Stimulated activated CD8-positive, alpha-beta memory T cell treated with anti-CD3 and anti-CD28 coated beads, Interleukin-7, amount 100 ng/mL, for 24 hours (primary cell): ENCODE data around the gene CDK4.
"Not testable (repeated sequence)": the region's sequence is repeated elsewhere in the genome, so short reads cannot be mapped to it uniquely, and the experiment has no call there.

Experiments
- DNase-seq: peaks from one replicate; pipeline ENCODE4 v3.0.0-alpha.2; 2020; ENCODE audit warnings: low read depth

Gene CDK4

GRCh38 chr12:57724936-57725740, 27.0 kb downstream of the CDK4 start:
- no peak for DNase-seq

DNA sequence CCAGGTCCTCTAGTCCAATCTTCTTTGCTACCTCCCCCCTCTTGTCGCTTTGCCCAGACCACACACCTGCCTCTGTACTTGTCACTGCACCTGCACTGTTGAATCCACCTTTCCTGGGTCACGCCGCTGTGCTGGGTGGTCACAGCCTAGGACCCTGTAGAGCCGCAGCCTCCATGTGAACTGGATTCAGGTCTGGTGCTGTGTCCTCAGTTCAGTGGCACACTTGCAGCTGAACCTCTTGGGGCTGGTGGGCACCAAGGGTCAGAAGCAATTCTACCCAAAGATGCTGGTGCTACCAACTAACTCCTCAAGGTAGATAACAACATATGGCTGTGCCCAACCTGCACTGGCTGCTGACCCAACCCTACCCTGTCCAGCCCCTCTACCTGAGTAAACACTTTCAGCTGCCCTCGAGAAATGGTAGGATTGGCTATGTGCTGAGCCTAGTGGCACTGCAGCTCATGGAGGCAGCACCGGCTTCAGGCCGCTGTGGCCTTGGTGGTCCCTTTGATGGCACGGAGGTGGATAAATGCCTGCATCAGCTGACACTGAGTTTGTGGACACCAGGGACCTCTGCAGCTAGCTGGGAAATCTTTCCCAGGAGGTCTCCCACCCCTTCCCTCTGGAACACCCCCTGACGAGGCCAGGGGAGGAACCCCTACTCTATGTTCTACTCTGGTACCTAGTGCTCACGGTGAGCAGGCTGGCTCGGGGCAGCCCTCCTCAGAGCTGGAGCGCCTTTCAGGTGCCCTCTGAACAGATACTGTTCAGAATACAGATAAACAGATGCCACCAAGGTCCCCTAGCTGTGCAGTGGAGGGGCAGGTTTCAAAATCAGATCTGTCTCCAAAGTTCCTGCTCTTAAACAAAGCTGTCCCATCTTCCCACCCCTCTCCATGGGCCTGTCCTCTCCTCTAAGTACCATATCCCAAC, 27.8 kb downstream of the CDK4 start:
- no peak for DNase-seq

DNA sequence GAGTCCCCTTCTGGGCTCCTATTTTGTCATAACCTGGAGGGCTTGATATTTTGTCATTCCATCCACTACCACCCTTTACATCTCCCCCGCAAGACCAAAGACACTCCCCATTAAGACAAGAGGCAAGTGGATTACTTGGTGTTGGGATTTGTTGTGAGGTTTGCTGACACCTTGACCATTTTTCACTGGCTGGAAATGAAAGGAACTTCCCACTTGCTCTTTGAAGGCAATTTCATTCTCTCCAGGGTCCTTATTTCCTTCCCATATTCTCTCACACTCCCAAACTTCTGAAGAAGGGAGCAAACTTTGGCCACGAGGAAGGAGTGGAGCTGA, 28.5 kb downstream of the CDK4 start:
- DNase-seq: no peak

DNA sequence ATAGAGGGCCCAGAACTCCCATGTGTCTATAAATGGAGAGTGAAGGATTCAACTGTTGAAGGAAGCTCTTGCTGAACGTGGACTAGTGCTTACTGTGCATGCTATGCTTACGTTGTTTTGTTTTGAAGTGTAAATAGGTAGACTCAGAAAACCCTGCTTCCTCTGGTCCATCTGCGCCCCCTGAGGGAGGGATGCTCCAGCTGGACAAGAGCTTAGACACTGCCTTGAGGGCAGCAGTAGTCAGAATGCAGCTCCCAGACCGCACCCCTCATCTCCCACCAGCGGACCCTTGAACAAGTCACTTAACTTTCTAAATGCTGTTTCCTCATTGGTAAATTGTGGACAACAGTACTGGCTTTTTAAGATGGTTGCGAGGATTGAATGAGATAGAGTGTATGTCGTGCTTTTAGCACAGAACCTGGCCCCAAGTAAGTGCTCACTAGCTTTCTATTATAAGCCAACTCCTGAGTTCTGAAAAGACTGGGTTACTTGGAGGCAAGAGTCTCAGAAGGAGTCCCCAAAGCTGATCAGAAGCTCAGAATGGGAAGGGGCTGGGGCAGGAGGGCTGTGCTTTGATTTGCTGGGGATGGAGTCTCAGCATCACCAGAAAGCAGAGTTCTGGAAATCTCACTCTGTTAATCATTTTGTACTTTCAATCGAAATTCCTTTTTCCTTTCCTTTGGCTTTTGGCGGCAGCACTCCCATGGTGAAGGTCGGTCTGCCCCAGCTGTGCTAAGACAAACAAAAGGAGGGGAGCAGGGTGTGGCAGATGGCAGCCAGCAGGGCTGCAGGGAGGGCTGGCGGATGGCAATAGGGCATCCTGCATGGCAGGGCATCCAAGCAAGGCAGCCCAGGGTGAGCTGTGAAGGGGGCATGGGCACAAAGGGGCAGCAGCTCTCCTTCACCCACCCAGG, 29.1 kb downstream of the CDK4 start:
- no peak for DNase-seq

- not testable (repeated sequence) for DNase-seq
These were observed 30.1 kb downstream of the CDK4 start for GRCh38 chr12:57721846-57722608.

- no peak for DNase-seq
These were observed 31.2 kb downstream of the CDK4 start for GRCh38 chr12:57720606-57721595.

GRCh38 chr12:57719777-57720605, 32.1 kb downstream of the CDK4 start:
- DNase-seq: no peak

GRCh38 chr12:57718641-57719528, 33.2 kb downstream of the CDK4 start:
- no peak for DNase-seq

DNA sequence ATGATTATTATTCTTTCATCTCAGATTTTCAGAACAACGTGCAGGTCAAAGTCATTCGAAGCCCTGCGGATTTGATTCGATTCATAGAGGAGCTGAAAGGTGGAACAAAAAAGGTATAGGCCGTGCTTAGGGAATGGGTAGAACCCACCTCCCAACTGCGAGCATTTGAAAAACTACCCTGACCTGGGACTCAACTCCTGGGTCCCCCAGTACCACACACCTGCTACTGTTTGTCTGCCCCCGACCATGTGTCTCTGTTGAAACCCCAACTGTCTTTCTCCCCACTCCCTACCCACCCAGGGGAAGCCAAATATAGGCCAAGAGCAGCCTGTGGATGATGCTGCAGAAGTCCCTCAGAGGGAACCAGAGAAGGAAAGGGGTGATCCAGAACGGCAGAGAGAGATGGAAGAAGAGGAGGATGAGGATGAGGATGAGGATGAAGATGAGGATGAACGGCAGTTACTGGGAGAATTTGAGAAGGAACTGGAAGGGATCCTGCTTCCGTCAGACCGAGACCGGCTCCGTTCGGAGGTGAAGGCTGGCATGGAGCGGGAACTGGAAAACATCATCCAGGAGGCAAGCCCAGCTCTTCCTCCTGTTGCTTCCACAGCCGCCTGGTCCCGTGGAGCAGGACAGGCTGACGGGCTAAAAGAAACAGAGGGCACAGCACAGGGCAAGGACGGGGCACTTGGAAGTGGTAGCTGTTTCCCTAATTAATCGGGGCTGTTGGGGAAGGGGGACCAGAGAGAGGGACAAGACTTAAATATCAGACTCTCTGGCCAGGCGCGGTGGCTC, 34.1 kb downstream of the CDK4 start:
- no peak for DNase-seq

- DNase-seq: no peak
These were observed 35.0 kb downstream of the CDK4 start for GRCh38 chr12:57717131-57717530.

GRCh38 chr12:57716305-57716704, 35.8 kb downstream of the CDK4 start:
- DNase-seq: no peak

DNA sequence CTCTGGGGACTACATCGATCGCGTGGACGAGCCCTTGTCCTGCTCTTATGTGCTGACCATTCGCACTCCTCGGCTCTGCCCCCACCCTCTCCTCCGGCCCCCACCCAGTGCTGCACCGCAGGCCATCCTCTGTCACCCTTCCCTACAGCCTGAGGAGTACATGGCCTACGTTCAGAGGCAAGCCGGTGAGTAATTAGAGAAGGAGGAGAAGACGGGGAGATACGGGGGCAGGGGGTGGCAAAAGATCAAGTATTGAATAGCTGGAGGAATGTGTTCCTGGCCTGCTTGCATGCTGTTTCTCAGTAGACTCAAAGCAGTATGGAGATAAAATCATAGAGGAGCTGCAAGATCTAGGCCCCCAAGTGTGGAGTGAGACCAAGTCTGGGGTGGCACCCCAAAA, 36.3 kb downstream of the CDK4 start:
- no peak for DNase-seq

- not testable (repeated sequence) for DNase-seq
These were observed 36.9 kb downstream of the CDK4 start for GRCh38 chr12:57715036-57715748.

DNA sequence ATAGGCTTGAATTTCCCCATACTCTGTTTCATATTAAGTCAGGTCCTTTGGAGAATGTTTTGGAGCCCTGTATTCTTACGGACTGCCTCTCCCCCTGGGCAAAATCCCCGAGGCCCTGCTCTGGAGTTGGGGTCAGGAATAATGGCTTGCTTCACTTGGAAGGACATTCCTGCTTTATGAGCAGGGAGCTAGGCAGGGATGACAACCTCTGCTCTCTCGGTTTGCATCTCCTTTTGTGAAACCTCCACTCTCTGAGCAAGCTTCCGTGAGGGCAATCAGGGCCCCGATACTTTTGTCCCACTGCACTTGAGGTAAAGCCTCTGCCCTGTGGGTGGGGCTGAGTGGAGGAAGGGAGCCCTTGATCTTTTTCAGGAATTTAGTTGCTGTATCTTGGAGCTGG, 38.9 kb downstream of the CDK4 start:
- DNase-seq: no peak

DNA sequence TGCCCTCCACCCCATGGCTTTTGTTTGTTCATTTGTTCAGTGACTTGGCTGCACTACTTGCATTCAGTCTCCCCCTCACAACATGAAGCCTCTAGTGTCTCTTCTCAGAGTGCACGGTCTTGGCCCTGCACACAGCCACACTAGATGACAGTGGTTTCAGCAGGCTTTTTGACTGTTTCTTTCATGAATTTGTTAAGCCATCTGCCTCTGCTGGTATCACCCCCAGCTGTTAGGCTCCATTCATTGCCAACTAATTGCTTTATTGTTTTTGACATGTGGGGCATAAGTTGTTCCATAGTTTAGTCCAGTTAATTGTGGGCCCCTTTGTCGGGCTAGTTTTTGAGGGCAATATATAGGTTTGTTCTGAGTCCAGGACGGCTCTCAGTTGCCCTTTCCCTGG, 39.4 kb downstream of the CDK4 start:
- no peak for DNase-seq

DNA sequence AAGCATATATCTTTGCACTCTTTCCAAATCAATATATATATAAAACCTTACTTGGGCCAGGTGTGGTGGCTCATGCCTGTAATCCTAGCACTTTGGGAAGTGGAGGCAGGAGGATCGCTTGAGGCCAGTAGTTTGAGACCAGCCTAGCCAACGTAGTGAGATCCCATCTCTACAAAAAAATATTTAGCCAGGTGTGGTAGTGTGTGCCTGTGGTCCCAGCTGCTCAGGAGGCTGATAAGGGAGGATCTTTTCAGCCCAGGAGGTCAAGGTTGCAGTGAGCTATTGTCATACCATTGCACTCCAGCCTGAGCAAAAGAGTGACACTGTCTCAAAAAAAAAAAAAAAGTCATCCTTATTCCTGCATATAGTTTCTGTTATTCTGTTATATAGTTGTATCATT, 43.8 kb downstream of the CDK4 start:
- DNase-seq: no peak

- no peak for DNase-seq
These were observed 44.9 kb downstream of the CDK4 start for GRCh38 chr12:57707250-57707649.
